Measurements from ENCODE around the gene SLC6A11. TPM values are rescaled to one million over a fixed set of nuclear protein-coding genes. Genes with fewer than 3 reads are reported as not detected.

Gene SLC6A11
- polyA plus RNA-seq, 2 of the 4 experiments (the other 2 are of a cell fraction) = 0.03 TPM

DNA sequence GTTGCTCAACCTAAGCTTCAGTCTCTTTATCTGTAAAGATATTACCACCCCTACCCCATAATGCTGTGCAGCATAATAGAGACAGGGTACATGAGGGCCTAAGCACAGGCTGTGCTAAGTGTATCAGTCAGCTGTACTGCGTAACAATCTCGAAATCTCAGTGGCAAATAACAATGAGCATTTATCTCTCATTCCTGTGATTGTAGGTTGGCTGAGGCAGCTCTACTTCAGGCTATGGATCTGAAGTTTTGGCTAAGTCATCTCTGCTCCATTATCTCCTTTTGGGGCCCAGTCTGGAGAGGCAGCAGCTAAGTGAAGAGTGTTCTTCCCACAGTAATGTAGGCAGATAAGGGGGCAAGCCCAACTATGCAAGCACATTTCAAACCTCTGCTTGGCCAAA lies 7.1 kb upstream of the SLC6A11 start:
- 26% methylated on average over 2 of the region's 2 CpGs for WGBS (ENCODE audit: missing lambda C conversion rate)
- Histone ChIP-seq H3K4me1 (no peaks in the 10 kb centered on the region), H3K4me3 (no peak overlapping the region), H3K4me2 (no peak overlapping the region), H3K27ac (no peak overlapping the region), H3K9me3 (no peaks in the 10 kb centered on the region)
- no peak for DNase-seq (ENCODE audit: low read depth in 1 of 2, low spot score in 1 of 2)
- ATAC-seq = no peak
- POLR2A ChIA-PET = no interaction called here
- CTCF ChIA-PET = interaction anchor here (1.1 to 1.4 kb wide), 3 partner anchors 26 to 136 kb away, joined by 3 to 5 read pairs (median 3); no protein-coding TSS in a partner anchor
- TF ChIP-seq ESRRA (IDR thresholded peaks at IDR 0.05; ENCODE audit: borderline replicate concordance, low read length) (no peak), EP300 (IDR thresholded peaks at IDR 0.05) (no peak), ELK1 (IDR thresholded peaks at IDR 0.05; ENCODE audit: low read depth, low read length) (no peak), EHF (CRISPR knock-in tag; IDR thresholded peaks at IDR 0.05) (no peak), CTCF (IDR thresholded peaks at IDR 0.05) (no peak), CBX8 (IDR thresholded peaks at IDR 0.05) (no peak), ZFP36 (IDR thresholded peaks at IDR 0.05; ENCODE audit: borderline replicate concordance, partially characterized antibody) (no peak), CHD4 (IDR thresholded peaks at IDR 0.05; ENCODE audit: borderline replicate concordance) (no peak), NFE2L2 (conservative IDR thresholded peaks at IDR 0.05; ENCODE audit: low read length) (no peak), SMC3 (IDR thresholded peaks at IDR 0.05) (no peak), CEBPB (IDR thresholded peaks at IDR 0.05) (no peak)
- TF ChIP-seq, protein P1, sequence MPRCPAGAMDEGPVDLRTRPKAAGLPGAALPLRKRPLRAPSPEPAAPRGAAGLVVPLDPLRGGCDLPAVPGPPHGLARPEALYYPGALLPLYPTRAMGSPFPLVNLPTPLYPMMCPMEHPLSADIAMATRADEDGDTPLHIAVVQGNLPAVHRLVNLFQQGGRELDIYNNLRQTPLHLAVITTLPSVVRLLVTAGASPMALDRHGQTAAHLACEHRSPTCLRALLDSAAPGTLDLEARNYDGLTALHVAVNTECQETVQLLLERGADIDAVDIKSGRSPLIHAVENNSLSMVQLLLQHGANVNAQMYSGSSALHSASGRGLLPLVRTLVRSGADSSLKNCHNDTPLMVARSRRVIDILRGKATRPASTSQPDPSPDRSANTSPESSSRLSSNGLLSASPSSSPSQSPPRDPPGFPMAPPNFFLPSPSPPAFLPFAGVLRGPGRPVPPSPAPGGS (IDR thresholded peaks at IDR 0.05) = no peak
- no peak for FAIRE-seq

DNA sequence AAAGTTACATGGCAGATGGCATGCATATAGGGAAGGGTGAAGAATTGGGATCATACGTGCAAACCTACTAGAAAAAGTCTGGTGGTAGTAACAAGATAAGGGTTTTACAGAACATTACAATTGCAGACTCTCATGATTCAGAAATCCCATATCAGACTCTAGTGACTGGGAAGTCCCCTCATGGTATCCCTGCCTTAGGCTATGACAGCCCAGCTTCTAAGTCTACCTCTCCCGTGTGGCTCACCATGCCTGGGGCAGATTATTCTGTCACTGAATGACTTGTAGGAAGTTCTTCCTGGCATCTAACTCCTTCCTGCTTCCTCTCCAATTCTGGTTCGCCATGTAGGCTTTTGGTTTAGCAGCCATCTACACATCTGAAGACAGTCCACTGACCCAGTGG lies 5.7 kb upstream of the SLC6A11 start:
- Histone ChIP-seq H3K27ac (no peak overlapping the region), H3K9me3 (no peaks in the 10 kb centered on the region), H3K4me1 (no peaks in the 10 kb centered on the region), H3K4me2 (no peak overlapping the region), H3K4me3 (no peak overlapping the region)
- TF ChIP-seq ZC3H11A (IDR thresholded peaks at IDR 0.05) (no peak), TP53 (CRISPR knock-in tag; IDR thresholded peaks at IDR 0.05) (no peak), POLR2A (IDR thresholded peaks at IDR 0.05; ENCODE audit: low read length) (no peak)
- TF ChIP-seq, protein P2, sequence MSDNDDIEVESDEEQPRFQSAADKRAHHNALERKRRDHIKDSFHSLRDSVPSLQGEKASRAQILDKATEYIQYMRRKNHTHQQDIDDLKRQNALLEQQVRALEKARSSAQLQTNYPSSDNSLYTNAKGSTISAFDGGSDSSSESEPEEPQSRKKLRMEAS (IDR thresholded peaks at IDR 0.05) = no peak
- TF ChIP-seq, protein P3, sequence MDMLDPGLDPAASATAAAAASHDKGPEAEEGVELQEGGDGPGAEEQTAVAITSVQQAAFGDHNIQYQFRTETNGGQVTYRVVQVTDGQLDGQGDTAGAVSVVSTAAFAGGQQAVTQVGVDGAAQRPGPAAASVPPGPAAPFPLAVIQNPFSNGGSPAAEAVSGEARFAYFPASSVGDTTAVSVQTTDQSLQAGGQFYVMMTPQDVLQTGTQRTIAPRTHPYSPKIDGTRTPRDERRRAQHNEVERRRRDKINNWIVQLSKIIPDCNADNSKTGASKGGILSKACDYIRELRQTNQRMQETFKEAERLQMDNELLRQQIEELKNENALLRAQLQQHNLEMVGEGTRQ (IDR thresholded peaks at IDR 0.05) = no peak
- CTCF ChIA-PET = interaction anchor here (1.0 to 1.4 kb wide), 2 partner anchors 37 to 52 kb away, joined by 3 to 4 read pairs; no protein-coding TSS in a partner anchor
- FAIRE-seq = no peak
- no peak for DNase-seq (ENCODE audit: low read depth in 1 of 2, low spot score in 1 of 2)
- 6% methylated on average over 3 of the region's 3 CpGs for WGBS (ENCODE audit: missing lambda C conversion rate)
- POLR2A ChIA-PET = no interaction called here
- ATAC-seq = no peak

DNA sequence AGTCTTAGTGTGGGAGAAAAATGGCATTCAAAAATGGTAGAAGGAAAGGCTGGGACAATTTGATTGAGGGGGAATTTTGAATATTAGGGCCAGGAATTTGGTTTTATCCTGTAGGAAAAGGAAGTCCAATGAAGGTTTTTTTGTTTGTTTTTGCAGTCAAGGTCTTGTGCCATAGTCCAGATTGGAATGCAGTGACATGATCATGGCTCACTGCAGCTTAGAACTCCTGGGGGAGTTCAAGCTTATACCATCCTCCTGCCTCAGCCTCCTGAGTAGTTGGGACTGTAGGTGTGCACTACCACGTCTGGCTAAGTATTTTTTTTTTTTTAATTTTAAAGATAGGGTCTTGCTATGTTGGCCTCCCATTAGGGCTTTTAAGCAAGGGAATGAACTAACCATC lies 2.6 kb upstream of the SLC6A11 start:
- Histone ChIP-seq H3K9me3 (no peaks in the 10 kb centered on the region), H3K4me1 (no peaks in the 10 kb centered on the region), H3K4me3 (no peak overlapping the region), H3K4me2 (no peak overlapping the region), H3K27ac (no peak overlapping the region)
- ATAC-seq (no peak), FAIRE-seq (no peak), DNase-seq (ENCODE audit: low read depth in 1 of 2, low spot score in 1 of 2) (no peak)
- WGBS (ENCODE audit: missing lambda C conversion rate) = 10% methylated on average over 1 of the region's 1 CpG
- POLR2A ChIA-PET = interaction anchor here (0.7 kb wide), 1 partner anchor 16 kb away, joined by 3 read pairs; no protein-coding TSS in a partner anchor
- CTCF ChIA-PET = interaction anchor here (0.8 to 1.2 kb wide), 2 partner anchors 46 to 242 kb away, joined by 3 to 4 read pairs; no protein-coding TSS in a partner anchor
- no peak for TF ChIP-seq CHD2 (IDR thresholded peaks at IDR 0.05; ENCODE audit: low read length, partially characterized antibody)
- TF ChIP-seq MYC (IDR thresholded peaks at IDR 0.05; ENCODE audit: borderline replicate concordance, low read length) = no peak
- no peak for TF ChIP-seq NR3C1 (IDR thresholded peaks at IDR 0.05)
- no peak for TF ChIP-seq RAD21 (conservative IDR thresholded peaks at IDR 0.05 in 1 of 2, IDR thresholded peaks at IDR 0.05 in 1 of 2)
- no peak for TF ChIP-seq HES2 (IDR thresholded peaks at IDR 0.05)
- no peak for TF ChIP-seq SMC3 (IDR thresholded peaks at IDR 0.05)
- no peak for TF ChIP-seq NPAS2 (CRISPR knock-in tag; IDR thresholded peaks at IDR 0.05; ENCODE audit: borderline replicate concordance)
- no peak for TF ChIP-seq CTCF (IDR thresholded peaks at IDR 0.05)
- no peak for TF ChIP-seq RCOR1 (IDR thresholded peaks at IDR 0.05; ENCODE audit: low read depth, low read length)
- no peak for TF ChIP-seq GATA3 (IDR thresholded peaks at IDR 0.05; ENCODE audit: borderline replicate concordance)
- no peak for TF ChIP-seq MAZ (IDR thresholded peaks at IDR 0.05; ENCODE audit: borderline replicate concordance, low read depth, low read length)
- no peak for TF ChIP-seq HEYL (CRISPR knock-in tag; IDR thresholded peaks at IDR 0.05)
- TF ChIP-seq CEBPB (IDR thresholded peaks at IDR 0.05) = no peak
- no peak for TF ChIP-seq TP53 (CRISPR knock-in tag; IDR thresholded peaks at IDR 0.05)
- TF ChIP-seq KDM1A (IDR thresholded peaks at IDR 0.05; ENCODE audit: low read depth) = no peak
- TF ChIP-seq EHF (CRISPR knock-in tag; IDR thresholded peaks at IDR 0.05) = no peak
